PC-9 (cell line): Measurements from ENCODE around the gene SHFL.

ENCODE experiments used
- CTCF ChIP-seq: fragments of 200-600 bp; sonication (generic); conservative IDR thresholded peaks from 2 replicates; pipeline ENCODE4 v1.6.1; 2017; ENCODE audit warnings: mixed run types, antibody characterized with exemption, mild to moderate bottlenecking, moderate library complexity
- EZH2 ChIP-seq: fragments of 200-600 bp; sonication (generic); IDR thresholded peaks from 2 replicates; pipeline ENCODE4 v1.8.0; 2017; ENCODE audit warnings: antibody characterized with exemption, low read depth

- no peak for TF ChIP-seq CTCF
- no peak for TF ChIP-seq EZH2
Observed at GRCh38 chr19:10095948-10096614, 10.0 kb downstream of the SHFL start.
